WTC11 (cell line): Measurements from ENCODE around the gene XNDC1N. TPM values are rescaled to one million over a fixed set of nuclear protein-coding genes. Genes with fewer than 3 reads are reported as not detected.

ENCODE experiments used
- ATAC-seq: fragments of 200-7000 bp; cut with Tn5 transposase; 2 replicates; pipeline ENCODE4 v1.10.0; 2021; ENCODE audit warnings: mild to moderate bottlenecking, moderate library complexity
- CTCF ChIA-PET: fragments of 300-600 bp; sonication (Branson Sonifier 250); formaldehyde crosslinking; loops from one replicate; lab custom pipeline; 2021; ENCODE audit warnings: antibody characterized with exemption; lab: Charles Lee
- POLR2A ChIA-PET: fragments of 350-600 bp; sonication (Branson Sonifier 250); formaldehyde crosslinking; loops from one replicate; lab custom pipeline; 2021; ENCODE audit warnings: antibody characterized with exemption; lab: Charles Lee
- DNase-seq: peaks from one replicate; pipeline ENCODE4 v3.0.0; 2021; ENCODE audit warnings: low spot score
- H3K27ac Mint-ChIP-seq: 2 replicates; pipeline ENCODE4 v1.8.0; 2021; ENCODE audit warnings: mixed read lengths
- H3K27me3 Mint-ChIP-seq: 2 replicates; pipeline ENCODE4 v1.8.0; 2021; ENCODE audit warnings: low read depth, mild to moderate bottlenecking, moderate library complexity, mixed read lengths
- H3K36me3 Mint-ChIP-seq: 2 replicates; pipeline ENCODE4 v1.8.0; 2021; ENCODE audit warnings: mixed read lengths
- H3K4me1 Mint-ChIP-seq: 2 replicates; pipeline ENCODE4 v1.8.0; 2022; ENCODE audit warnings: mixed read lengths
- H3K4me3 Mint-ChIP-seq: 2 replicates; pipeline ENCODE4 v1.8.0; 2021; ENCODE audit warnings: mild to moderate bottlenecking, moderate library complexity, mixed read lengths
- H3K9me3 Mint-ChIP-seq: 2 replicates; pipeline ENCODE4 v1.8.0; 2021; ENCODE audit warnings: mixed read lengths
- ESRRA ChIP-seq: sonication (generic); formaldehyde crosslinking; IDR thresholded peaks from 2 replicates; pipeline ENCODE4 v1.8.1; 2022; ENCODE audit warnings: mild to moderate bottlenecking, missing genetic modification reagents, borderline replicate concordance
- FOXP1 ChIP-seq: sonication (generic); formaldehyde crosslinking; IDR thresholded peaks from 2 replicates; pipeline ENCODE4 v1.8.0; 2022; ENCODE audit warnings: missing genetic modification reagents, mild to moderate bottlenecking, moderate library complexity, borderline replicate concordance
- GRHL2 ChIP-seq: fragments of 250-450 bp; sonication (Bioruptor Pico); IDR thresholded peaks from 2 replicates; pipeline ENCODE4 v1.8.0; 2022; ENCODE audit warnings: mild to moderate bottlenecking, moderate library complexity; ENCODE audit not compliant: insufficient replicate concordance, severe bottlenecking
- IRF2 ChIP-seq: sonication (generic); formaldehyde crosslinking; IDR thresholded peaks from 2 replicates; pipeline ENCODE4 v1.8.0; 2022; ENCODE audit warnings: low read depth, missing genetic modification reagents, borderline replicate concordance
- MXD4 ChIP-seq: fragments of 250-450 bp; sonication (Bioruptor Pico); IDR thresholded peaks from 2 replicates; pipeline ENCODE4 v1.8.0; 2021; ENCODE audit warnings: mild to moderate bottlenecking, moderate library complexity, borderline replicate concordance
- NFYB ChIP-seq: sonication (generic); formaldehyde crosslinking; conservative IDR thresholded peaks from 2 replicates; pipeline ENCODE4 v1.8.0; 2022; ENCODE audit warnings: low read depth, missing genetic modification reagents
- NR1H2 ChIP-seq: sonication (generic); formaldehyde crosslinking; IDR thresholded peaks from 2 replicates; pipeline ENCODE4 v1.9.0; 2021; ENCODE audit warnings: mild to moderate bottlenecking, moderate library complexity, missing genetic modification reagents
- NR2C2 ChIP-seq: sonication (generic); formaldehyde crosslinking; IDR thresholded peaks from 2 replicates; pipeline ENCODE4 v1.8.0; 2022; ENCODE audit warnings: mild to moderate bottlenecking, missing genetic modification reagents
- RORB ChIP-seq: fragments of 250-450 bp; sonication (Bioruptor Pico); IDR thresholded peaks from 2 replicates; pipeline ENCODE4 v1.9.0; 2021; ENCODE audit warnings: mild to moderate bottlenecking
- TEAD1 ChIP-seq: sonication (generic); formaldehyde crosslinking; IDR thresholded peaks from 2 replicates; pipeline ENCODE4 v1.8.0; 2022; ENCODE audit warnings: mild to moderate bottlenecking, missing genetic modification reagents
- ZBTB21 ChIP-seq: sonication (generic); formaldehyde crosslinking; IDR thresholded peaks from 2 replicates; pipeline ENCODE4 v1.8.1; 2023; ENCODE audit warnings: mild to moderate bottlenecking, missing genetic modification reagents, borderline replicate concordance
- total RNA-seq: library from RNA; stranded (reverse); gene quantifications from 3 replicates; pipeline ENCODE4 v1.2.3, GENCODE V29; 2021
- TF ChIP-seq, protein P1 (sequence below): sonication (generic); formaldehyde crosslinking; IDR thresholded peaks from 2 replicates; pipeline ENCODE4 v1.8.0; 2022; ENCODE audit warnings: mild to moderate bottlenecking, missing genetic modification reagents
- TF ChIP-seq, protein P2 (sequence below): sonication (generic); formaldehyde crosslinking; IDR thresholded peaks from 2 replicates; pipeline ENCODE4 v1.8.0; 2023; ENCODE audit warnings: mild to moderate bottlenecking, missing genetic modification reagents
- TF ChIP-seq, protein P3 (sequence below): sonication (generic); formaldehyde crosslinking; IDR thresholded peaks from 2 replicates; pipeline ENCODE4 v1.8.0; 2023; ENCODE audit warnings: missing genetic modification reagents, mild to moderate bottlenecking, borderline replicate concordance
- TF ChIP-seq, protein P4 (sequence below): sonication (generic); formaldehyde crosslinking; IDR thresholded peaks from 2 replicates; pipeline ENCODE4 v1.8.1; 2023; ENCODE audit warnings: mild to moderate bottlenecking, moderate library complexity, missing genetic modification reagents

The XNDC1N gene
- total RNA-seq, 1 experiment from 2014 or later: 10.6 TPM

DNA sequence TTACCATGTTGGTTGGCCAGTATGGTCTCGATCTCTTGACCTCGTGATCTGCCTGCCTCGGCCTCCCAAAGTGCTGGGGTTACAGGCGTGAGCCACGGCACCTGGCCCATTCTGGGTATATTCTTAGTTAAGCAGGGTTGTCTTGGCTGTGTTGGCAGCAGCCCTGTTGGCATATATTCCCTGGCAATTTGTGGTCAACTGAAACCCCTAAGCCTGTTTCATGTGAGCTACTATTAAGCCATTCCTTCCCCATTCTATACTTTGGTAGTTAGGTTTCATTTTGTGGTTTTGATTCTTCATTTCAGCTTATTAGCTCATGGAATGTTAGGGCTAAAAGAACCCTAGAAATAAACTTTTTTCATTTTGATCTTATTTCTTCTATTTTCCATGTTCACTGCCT, 48.2 kb upstream of the XNDC1N start:
- Mint-ChIP-seq H3K27me3 (no peaks in the 10 kb centered on the region), H3K27ac (no peak overlapping the region), H3K4me3 (no peak overlapping the region), H3K4me1 (peaks cover 2% of the 10 kb centered on the region; the same call in 1 of the 2 replicates), H3K36me3 (peaks cover 10% of the 10 kb centered on the region), H3K9me3 (no peaks in the 10 kb centered on the region)
- ChIA-PET CTCF (interaction anchor here (0.7 to 3.3 kb wide), 5 partner anchors 12 to 372 kb away, joined by 3 to 15 read pairs (median 3); no protein-coding TSS in a partner anchor), POLR2A (no interaction called here)
- DNase-seq: no peak
- no peak for TF ChIP-seq ZBTB21
- TF ChIP-seq, protein P1, sequence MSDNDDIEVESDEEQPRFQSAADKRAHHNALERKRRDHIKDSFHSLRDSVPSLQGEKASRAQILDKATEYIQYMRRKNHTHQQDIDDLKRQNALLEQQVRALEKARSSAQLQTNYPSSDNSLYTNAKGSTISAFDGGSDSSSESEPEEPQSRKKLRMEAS (CRISPR knock-in tag): no peak
- no peak for TF ChIP-seq GRHL2 (CRISPR knock-in tag)
- no peak for TF ChIP-seq NFYB (CRISPR knock-in tag)
- no peak for TF ChIP-seq RORB (CRISPR knock-in tag)
- TF ChIP-seq MXD4 (CRISPR knock-in tag): no peak
- no peak for TF ChIP-seq TEAD1 (CRISPR knock-in tag)
- no peak for TF ChIP-seq NR1H2
- TF ChIP-seq, protein P2, sequence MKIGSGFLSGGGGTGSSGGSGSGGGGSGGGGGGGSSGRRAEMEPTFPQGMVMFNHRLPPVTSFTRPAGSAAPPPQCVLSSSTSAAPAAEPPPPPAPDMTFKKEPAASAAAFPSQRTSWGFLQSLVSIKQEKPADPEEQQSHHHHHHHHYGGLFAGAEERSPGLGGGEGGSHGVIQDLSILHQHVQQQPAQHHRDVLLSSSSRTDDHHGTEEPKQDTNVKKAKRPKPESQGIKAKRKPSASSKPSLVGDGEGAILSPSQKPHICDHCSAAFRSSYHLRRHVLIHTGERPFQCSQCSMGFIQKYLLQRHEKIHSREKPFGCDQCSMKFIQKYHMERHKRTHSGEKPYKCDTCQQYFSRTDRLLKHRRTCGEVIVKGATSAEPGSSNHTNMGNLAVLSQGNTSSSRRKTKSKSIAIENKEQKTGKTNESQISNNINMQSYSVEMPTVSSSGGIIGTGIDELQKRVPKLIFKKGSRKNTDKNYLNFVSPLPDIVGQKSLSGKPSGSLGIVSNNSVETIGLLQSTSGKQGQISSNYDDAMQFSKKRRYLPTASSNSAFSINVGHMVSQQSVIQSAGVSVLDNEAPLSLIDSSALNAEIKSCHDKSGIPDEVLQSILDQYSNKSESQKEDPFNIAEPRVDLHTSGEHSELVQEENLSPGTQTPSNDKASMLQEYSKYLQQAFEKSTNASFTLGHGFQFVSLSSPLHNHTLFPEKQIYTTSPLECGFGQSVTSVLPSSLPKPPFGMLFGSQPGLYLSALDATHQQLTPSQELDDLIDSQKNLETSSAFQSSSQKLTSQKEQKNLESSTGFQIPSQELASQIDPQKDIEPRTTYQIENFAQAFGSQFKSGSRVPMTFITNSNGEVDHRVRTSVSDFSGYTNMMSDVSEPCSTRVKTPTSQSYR (CRISPR knock-in tag): no peak
- TF ChIP-seq, protein P3, sequence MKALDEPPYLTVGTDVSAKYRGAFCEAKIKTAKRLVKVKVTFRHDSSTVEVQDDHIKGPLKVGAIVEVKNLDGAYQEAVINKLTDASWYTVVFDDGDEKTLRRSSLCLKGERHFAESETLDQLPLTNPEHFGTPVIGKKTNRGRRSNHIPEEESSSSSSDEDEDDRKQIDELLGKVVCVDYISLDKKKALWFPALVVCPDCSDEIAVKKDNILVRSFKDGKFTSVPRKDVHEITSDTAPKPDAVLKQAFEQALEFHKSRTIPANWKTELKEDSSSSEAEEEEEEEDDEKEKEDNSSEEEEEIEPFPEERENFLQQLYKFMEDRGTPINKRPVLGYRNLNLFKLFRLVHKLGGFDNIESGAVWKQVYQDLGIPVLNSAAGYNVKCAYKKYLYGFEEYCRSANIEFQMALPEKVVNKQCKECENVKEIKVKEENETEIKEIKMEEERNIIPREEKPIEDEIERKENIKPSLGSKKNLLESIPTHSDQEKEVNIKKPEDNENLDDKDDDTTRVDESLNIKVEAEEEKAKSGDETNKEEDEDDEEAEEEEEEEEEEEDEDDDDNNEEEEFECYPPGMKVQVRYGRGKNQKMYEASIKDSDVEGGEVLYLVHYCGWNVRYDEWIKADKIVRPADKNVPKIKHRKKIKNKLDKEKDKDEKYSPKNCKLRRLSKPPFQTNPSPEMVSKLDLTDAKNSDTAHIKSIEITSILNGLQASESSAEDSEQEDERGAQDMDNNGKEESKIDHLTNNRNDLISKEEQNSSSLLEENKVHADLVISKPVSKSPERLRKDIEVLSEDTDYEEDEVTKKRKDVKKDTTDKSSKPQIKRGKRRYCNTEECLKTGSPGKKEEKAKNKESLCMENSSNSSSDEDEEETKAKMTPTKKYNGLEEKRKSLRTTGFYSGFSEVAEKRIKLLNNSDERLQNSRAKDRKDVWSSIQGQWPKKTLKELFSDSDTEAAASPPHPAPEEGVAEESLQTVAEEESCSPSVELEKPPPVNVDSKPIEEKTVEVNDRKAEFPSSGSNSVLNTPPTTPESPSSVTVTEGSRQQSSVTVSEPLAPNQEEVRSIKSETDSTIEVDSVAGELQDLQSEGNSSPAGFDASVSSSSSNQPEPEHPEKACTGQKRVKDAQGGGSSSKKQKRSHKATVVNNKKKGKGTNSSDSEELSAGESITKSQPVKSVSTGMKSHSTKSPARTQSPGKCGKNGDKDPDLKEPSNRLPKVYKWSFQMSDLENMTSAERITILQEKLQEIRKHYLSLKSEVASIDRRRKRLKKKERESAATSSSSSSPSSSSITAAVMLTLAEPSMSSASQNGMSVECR: no peak
- ATAC-seq: no peak

DNA sequence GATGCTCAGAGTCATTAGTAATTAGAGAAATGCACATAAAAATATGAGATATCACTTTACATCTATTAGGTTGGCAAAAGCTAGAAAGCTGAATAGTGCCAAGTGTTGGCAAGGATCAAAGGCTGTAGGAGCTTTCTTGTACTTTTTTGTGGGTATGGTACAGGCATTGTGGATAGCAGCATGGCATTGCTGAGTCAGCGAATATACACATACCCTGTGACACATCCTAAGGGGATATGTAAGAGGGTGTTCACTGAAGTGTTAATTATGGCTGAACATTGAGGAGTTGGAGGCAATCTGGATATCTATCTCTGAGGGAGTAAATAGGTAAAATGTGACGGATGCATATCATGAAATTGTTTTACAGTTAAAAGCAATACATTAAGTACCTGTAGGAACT, 43.3 kb upstream of the XNDC1N start:
- ChIA-PET POLR2A (no interaction called here), CTCF (no interaction called here)
- DNase-seq (no peak), ATAC-seq (no peak)
- Mint-ChIP-seq H3K9me3 (no peaks in the 10 kb centered on the region), H3K36me3 (peaks cover 8% of the 10 kb centered on the region), H3K27me3 (no peaks in the 10 kb centered on the region), H3K4me1 (no peaks in the 10 kb centered on the region), H3K4me3 (no peak overlapping the region), H3K27ac (no peak overlapping the region)
- no peak for TF ChIP-seq ESRRA (CRISPR knock-in tag)
- TF ChIP-seq, protein P4, sequence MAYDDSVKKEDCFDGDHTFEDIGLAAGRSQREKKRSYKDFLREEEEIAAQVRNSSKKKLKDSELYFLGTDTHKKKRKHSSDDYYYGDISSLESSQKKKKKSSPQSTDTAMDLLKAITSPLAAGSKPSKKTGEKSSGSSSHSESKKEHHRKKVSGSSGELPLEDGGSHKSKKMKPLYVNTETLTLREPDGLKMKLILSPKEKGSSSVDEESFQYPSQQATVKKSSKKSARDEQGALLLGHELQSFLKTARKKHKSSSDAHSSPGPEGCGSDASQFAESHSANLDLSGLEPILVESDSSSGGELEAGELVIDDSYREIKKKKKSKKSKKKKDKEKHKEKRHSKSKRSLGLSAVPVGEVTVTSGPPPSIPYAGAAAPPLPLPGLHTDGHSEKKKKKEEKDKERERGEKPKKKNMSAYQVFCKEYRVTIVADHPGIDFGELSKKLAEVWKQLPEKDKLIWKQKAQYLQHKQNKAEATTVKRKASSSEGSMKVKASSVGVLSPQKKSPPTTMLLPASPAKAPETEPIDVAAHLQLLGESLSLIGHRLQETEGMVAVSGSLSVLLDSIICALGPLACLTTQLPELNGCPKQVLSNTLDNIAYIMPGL (CRISPR knock-in tag): no peak
- TF ChIP-seq FOXP1: no peak
- no peak for TF ChIP-seq IRF2
- no peak for TF ChIP-seq NR2C2 (CRISPR knock-in tag)
- TF ChIP-seq NR1H2: no peak
